ENCODE measurements around the gene SNCA.

DNA sequence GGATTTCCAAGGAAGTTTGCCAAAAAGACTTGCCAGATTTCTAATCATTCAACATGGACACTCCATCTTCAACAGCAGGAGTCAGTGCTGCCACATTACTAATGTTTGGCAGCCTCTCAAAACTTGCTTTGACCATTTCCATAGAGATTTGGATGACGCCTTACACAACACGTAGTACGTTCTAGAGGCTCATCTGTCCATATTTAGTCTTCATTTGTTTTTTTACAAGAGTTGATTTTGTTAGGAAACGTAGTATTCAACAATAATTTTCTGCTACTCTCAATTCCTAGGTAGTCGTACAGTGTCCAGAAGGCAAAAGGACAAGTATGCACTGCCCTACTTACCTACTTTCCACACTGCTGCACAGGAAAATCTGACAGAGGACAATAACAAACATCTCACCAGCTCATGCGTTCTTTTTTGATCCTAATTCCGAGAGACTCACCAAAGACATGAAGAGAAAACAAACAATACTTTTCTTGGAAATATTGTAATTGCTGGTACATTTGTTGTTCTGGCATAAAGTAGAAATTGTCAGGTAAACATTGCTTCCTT, 117.3 kb downstream of the SNCA start:
- TF ChIP-seq REST (IDR thresholded peaks at IDR 0.05; ENCODE audit: insufficient read depth in 1 of 2, low read depth in 2 of 2, low read length in 1 of 2) = no peak
- TF ChIP-seq, protein P1, sequence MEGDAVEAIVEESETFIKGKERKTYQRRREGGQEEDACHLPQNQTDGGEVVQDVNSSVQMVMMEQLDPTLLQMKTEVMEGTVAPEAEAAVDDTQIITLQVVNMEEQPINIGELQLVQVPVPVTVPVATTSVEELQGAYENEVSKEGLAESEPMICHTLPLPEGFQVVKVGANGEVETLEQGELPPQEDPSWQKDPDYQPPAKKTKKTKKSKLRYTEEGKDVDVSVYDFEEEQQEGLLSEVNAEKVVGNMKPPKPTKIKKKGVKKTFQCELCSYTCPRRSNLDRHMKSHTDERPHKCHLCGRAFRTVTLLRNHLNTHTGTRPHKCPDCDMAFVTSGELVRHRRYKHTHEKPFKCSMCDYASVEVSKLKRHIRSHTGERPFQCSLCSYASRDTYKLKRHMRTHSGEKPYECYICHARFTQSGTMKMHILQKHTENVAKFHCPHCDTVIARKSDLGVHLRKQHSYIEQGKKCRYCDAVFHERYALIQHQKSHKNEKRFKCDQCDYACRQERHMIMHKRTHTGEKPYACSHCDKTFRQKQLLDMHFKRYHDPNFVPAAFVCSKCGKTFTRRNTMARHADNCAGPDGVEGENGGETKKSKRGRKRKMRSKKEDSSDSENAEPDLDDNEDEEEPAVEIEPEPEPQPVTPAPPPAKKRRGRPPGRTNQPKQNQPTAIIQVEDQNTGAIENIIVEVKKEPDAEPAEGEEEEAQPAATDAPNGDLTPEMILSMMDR (IDR thresholded peaks at IDR 0.05) = no peak

Data from Panc1 (cell line).